Measurements from ENCODE around the gene CCNK. TPM values are rescaled to one million over a fixed set of nuclear protein-coding genes. Genes with fewer than 3 reads are reported as not detected.

Gene CCNK
- total RNA-seq, 1 experiment from 2014 or later = 80.1 TPM

DNA sequence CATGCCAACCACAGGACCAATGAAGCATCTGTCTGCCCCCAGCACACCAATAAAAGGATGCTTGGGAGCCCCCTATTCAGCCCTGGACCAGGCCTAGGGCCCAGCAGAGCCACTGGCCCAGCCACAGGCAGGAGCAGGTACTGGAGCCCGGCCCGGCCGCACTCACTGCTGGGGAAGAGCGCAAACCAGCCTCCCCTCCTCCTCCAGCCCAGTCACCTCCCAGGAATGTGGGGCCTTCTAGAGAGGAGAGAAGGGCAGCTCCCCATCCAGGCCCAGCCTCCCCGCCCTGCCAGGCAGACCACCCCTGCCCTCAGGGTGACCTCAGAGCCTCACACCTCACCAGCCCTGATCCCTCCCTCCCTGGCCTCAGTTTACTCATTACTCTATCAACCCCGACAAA is 56.2 kb downstream of the CCNK start:
- H3K9ac ChIP-seq (ENCODE audit: extremely low read depth, insufficient read length, low read length) = no peak overlapping the region
- WGBS (ENCODE audit: extremely low coverage, insufficient read length, low lambda C conversion rate) = no CpG with 5 or more reads among the region's 6 CpGs
- H2BK120ac ChIP-seq (ENCODE audit: low read depth, low read length, poor library complexity, severe bottlenecking) = no peak overlapping the region
- peak overlapping the region; percentile 35 for H4K91ac ChIP-seq (ENCODE audit: insufficient read length, low read depth, low read length)
- no peak overlapping the region for H2BK12ac ChIP-seq (ENCODE audit: insufficient read length, low read depth, low read length)
- no peak overlapping the region for H2BK5ac ChIP-seq (ENCODE audit: insufficient read length, low read length)
- H3K27ac ChIP-seq (ENCODE audit: insufficient read length, low read depth, low read length) = no peak overlapping the region
- peaks cover 3% of the 10 kb centered on the region for H3K79me1 ChIP-seq (ENCODE audit: insufficient read depth, low read depth, low read length, poor library complexity, severe bottlenecking)
- H3K79me2 ChIP-seq (ENCODE audit: insufficient read depth, low read length) = no peaks in the 10 kb centered on the region; the same call in 1 of the 2 replicates
- no peaks in the 10 kb centered on the region for H3K27me3 ChIP-seq (ENCODE audit: insufficient read depth, low read length)
- H2BK20ac ChIP-seq (ENCODE audit: low read depth, low read length, poor library complexity, severe bottlenecking) = no peak overlapping the region
- H3K9me3 Mint-ChIP-seq = no peaks in the 10 kb centered on the region
- no peak overlapping the region for H3K4me3 Mint-ChIP-seq
- H3K23me2 ChIP-seq (ENCODE audit: insufficient read length, low read depth, low read length, poor library complexity, severe bottlenecking) = no peaks in the 10 kb centered on the region
- peaks cover 30 to 53% of the 10 kb centered on the region in 2 experiments for H3K4me1 Mint-ChIP-seq
- H3K4ac ChIP-seq (ENCODE audit: low read depth, low read length) = no peak overlapping the region
- no peak for DNase-seq
- H3K23ac ChIP-seq (ENCODE audit: insufficient read length, low read depth, low read length) = no peak overlapping the region
- H3K56ac ChIP-seq (ENCODE audit: insufficient read length, low read depth, low read length) = no peak overlapping the region
- peak overlapping the region; percentile 13; the same call in 1 of the 2 replicates for H3K14ac ChIP-seq (ENCODE audit: insufficient read depth, low read length)
- TF ChIP-seq CTCF (conservative IDR thresholded peaks at IDR 0.05) = no peak
- H4K8ac ChIP-seq (replicated peaks; ENCODE audit: insufficient read length, low read depth, low read length) = no peak overlapping the region
- no peaks in the 10 kb centered on the region for H3K36me3 Mint-ChIP-seq (ENCODE audit: insufficient read depth in 1 of 3, low read depth in 3 of 3)
- no peaks in the 10 kb centered on the region; the same call in 1 of the 2 replicates for H3K27me3 Mint-ChIP-seq (ENCODE audit: low read depth)
- H3K4me1 ChIP-seq (ENCODE audit: insufficient read depth, low read length) = no peaks in the 10 kb centered on the region; the same call in 1 of the 2 replicates
- H3K4me2 ChIP-seq (ENCODE audit: insufficient read depth, insufficient read length, low read length) = no peak overlapping the region
- H2AFZ ChIP-seq (ENCODE audit: low read length) = no peak overlapping the region
- no peak overlapping the region for H3T11ph ChIP-seq (ENCODE audit: low read length)
- H2BK15ac ChIP-seq (ENCODE audit: low read depth, low read length) = no peak overlapping the region
- peak overlapping the region; percentile 25 for H3K18ac ChIP-seq (ENCODE audit: insufficient read length, low read depth, low read length)
- H2AK5ac ChIP-seq (ENCODE audit: insufficient read length, low read length) = no peak overlapping the region
- H4K20me1 ChIP-seq (ENCODE audit: control insufficient read depth, insufficient read depth, insufficient read length) = peaks cover 4% of the 10 kb centered on the region
- no peaks in the 10 kb centered on the region for H3K9me3 ChIP-seq (ENCODE audit: control insufficient read depth, low read depth, low read length)
- peak overlapping the region in 1 of 3 experiments; percentile 52; a peak in 3 of 7 replicates for H3K27ac Mint-ChIP-seq
- no peak overlapping the region for H4K5ac ChIP-seq (ENCODE audit: insufficient read length, low read depth, low read length)
